Right lobe of liver (tissue), 4 donors: ENCODE results near the gene FBXL17.

Source experiments
- CTCF ChIP-seq, 4 donors: fragments of 200-600 bp in 3 of 4; fragments of 450-650 bp in 1 of 4; IDR thresholded peaks; one replicate each; pipeline versions ENCODE4 v1.5.1 to v1.8.0; 2016 to 2022; ENCODE audit warnings: antibody characterized with exemption in 4 of 4, mild to moderate bottlenecking in 2 of 4
- POLR2A ChIP-seq: fragments of 450-650 bp; IDR thresholded peaks from one replicate; pipeline ENCODE4 v1.6.1; 2017; ENCODE audit warnings: antibody characterized with exemption, mild to moderate bottlenecking
- donor health status: DM: no; HTN: no; CAD: no.
- donor health status: DM: no; HTN: no; CAD: no.
- donor health status: DM: no; HTN: yes; CAD: no.

- TF ChIP-seq POLR2A (no peak), CTCF (IDR thresholded peaks at IDR 0.05) (no peak)
These were observed 12.7 kb downstream of the FBXL17 start for GRCh38 chr5:108369167-108369566.
